Activated CD8-positive, alpha-beta memory T cell treated with anti-CD3 and anti-CD28 coated beads, Interleukin-2, amount 50 U/mL, for 48 hours (primary cell): Measurements from ENCODE around the gene CITED4.
"Not testable (repeated sequence)": the region's sequence is repeated elsewhere in the genome, so short reads cannot be mapped to it uniquely, and the experiment has no call there.

Source experiments
- DNase-seq: peaks from one replicate; pipeline ENCODE4 v3.0.0-alpha.2; 2020

CITED4 gene, protein sequence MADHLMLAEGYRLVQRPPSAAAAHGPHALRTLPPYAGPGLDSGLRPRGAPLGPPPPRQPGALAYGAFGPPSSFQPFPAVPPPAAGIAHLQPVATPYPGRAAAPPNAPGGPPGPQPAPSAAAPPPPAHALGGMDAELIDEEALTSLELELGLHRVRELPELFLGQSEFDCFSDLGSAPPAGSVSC

GRCh38 chr1:40862008-40862863 is at the start of gene CITED4:
TSS of gene CITED4 (minus strand) at chr1:40862363. CDS start at chr1:40862127, 236 bp downstream.
- DNase-seq, result peak; percentile 95

DNA sequence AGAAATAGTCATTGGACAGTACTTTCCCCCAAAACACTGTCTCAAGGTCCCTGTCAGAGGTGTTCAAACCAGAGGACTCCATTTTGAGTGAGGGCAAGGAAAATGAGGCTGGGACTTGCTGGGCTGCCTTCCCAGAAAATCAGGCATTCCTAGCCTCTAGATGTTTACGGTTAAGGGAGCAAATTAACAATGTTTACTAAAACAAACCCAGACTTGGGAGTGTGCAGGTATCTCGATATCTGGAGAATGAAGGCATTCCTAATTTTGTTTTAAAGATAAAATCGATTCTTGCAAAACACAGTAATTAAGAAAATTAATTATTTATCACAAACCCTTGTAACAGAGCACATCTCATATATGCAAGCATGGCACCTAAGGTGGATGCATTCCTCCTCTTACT is 48.9 kb upstream of the CITED4 start:
- DNase-seq, result no peak

DNA sequence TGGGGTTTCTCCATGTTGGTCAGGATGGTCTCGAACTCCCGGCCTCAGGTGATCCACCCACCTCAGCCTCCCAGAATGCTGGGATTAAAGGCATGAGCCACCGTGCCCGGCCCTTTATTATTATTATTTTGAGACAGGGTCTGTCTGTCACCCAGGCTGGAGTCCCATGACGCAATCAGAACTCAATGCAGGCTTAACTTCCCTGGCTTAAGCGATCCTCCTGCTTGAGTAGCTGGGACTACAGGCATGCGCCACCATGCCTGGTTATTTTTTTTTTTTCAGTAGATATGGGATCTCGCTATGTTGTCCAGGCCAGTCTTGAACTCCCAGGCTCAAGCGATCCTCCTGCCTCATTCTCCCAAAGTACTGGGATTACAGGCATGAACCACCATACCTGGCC is 47.1 kb upstream of the CITED4 start:
- DNase-seq, result no peak

- DNase-seq, result no peak
Measured at GRCh38 chr1:40908350-40908749, 46.2 kb upstream of the CITED4 start.

GRCh38 chr1:40907899-40908298 is 45.7 kb upstream of the CITED4 start:
- DNase-seq, result no peak

DNA sequence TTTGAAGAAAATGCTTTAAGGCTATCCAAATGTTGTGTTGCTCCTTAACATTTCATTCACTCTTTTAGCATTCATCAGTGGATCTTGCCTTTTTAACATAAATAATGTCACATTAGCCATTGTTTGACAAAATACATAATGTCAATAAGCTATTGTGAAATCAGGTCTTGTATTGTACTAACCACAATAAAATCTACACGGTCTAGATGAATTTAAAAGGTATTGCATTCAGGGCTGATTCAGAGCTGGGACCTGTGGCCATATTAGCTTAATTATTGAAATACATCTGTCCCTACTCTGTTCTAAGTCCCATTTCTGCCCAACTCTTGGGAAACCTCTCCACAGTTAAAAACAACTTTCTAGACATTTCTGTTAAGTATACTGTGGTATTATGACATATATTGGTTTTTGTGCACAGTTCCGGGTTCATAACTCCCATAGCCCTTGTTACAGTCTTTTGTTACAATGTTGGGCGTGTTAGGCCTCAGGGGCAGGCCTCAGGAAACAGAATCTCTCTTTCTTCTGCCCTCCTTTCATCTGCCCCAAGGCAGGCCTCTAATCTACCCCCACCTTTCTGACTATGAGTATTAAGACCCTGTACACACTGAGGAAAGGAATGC is 44.7 kb upstream of the CITED4 start:
- no peak for DNase-seq

DNA sequence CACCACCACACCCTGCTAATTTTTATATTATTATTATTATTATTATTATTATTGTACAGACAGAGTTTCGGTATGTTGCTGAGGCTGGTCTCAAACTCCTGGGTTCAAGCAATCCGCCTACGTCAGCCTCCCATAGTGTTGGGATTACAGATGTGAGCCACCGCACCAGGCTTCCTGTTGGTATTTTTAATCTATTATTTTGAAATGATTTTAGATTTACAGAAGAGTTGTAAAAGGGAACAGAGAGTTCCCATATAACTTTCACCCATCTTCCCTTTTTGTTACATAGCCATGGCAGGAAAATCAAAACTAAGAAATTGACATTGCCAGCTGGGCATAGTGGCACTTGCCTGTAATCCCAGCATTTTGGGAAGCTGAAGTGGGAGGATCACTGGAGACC is 42.9 kb upstream of the CITED4 start:
- DNase-seq, result no peak

DNA sequence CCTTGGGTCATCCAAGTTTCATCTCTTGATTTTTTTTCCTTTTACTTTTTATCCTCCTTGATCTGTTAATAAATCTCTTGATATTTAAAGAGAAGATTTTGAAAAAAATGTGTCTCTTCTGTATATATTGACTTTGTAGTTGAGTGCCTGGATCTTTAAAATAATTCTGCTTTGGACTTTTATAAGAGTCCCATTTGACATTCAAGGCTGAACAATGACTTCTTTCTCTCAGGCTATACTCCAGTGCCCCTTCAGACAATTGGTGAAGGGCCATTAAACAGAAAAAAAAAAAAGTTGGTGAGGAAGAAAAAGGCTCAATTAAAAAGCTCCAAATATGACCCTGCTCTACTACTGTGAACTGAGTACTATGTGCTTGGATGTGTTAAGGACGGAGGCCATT is 40.9 kb upstream of the CITED4 start:
- no peak for DNase-seq

DNA sequence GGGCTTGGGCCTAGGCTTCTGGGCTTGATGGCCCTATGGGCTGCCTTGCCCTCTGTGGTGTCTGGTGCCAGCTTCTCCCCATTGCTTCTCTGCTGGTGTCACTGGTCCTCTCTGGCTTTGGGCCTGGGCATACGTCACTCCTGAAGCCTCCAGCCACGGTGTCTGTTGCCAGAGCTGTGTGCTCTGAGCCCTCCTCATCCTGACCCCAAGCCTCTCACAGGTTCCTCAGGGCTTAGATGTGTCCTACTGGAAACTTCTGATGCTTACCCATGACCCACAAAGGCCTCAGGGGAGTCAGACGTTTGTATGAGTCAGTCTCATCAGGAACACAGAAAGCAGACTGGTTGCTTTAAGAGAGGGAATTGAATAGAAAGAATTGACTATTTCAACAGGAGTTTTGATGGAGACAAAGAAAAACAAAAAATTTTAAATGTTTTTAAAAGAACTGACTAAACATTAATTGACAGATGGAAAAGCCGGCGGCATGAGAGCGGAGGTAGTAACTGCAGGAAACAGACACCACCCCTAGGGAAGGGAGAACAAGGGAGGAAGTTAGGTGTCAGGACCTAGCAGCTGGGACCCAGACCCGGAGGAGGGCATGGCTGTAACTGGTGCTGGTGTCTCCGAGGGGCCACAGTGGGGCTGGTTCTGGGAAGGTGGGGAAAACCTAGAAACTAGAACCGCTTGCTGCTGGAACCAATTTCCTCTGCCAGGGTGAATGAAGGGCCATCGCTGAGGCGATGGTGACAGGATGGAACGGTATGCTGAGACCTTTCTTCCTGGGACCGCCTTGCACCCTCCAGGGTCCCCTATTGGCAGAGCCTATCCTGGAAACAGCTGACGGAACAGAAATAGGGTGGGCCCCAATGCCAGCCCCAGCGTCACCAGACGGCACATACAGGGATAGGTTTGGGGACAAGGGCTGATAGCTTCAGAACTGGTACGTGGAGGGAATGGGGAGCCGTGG is 40.0 kb upstream of the CITED4 start:
- no peak for DNase-seq

GRCh38 chr1:40899230-40899870 is 37.2 kb upstream of the CITED4 start:
- no peak for DNase-seq

- no peak for DNase-seq
Measured at GRCh38 chr1:40898431-40898901, 36.3 kb upstream of the CITED4 start.

- no peak for DNase-seq
Measured at GRCh38 chr1:40897513-40897912, 35.4 kb upstream of the CITED4 start.

DNA sequence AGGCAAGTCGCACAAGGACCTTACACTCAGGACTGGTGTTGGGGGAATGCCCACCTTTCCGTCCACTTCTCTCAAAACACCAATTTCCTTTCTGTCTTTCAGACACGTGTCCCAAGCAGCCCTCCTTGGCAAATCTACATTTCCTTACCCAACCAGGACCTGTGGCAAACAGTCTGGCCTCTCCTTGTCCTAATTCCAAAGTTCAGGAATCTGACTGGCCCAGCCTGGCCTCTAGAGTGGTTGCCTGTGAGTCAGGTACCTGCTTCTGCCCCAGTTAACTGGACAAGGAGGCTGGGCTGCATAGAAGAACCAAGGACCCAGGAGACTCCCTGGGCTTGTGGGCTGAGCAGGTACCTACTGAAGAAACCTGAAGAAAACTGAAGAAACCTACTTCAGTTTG is 34.3 kb upstream of the CITED4 start:
- DNase-seq, result no peak

DNA sequence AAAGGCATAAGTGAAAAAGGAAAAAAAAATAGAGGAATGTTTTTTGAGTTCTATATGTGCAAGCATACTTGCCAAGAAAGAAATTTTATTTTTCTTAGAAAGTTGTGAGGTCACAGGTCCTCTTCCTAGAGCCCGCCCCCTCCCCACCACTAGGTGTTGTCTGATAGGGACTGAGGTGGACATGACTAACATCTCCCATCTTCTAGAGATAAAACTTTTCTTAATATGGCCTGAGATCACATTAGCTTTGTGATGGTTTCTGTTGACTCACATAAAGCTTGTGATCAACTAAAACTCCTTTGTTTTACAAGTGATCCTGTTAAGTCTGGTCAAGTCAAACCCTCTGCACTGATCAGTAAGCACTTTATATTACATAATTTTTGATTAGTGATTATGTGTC is 33.4 kb upstream of the CITED4 start:
- DNase-seq, result no peak

DNA sequence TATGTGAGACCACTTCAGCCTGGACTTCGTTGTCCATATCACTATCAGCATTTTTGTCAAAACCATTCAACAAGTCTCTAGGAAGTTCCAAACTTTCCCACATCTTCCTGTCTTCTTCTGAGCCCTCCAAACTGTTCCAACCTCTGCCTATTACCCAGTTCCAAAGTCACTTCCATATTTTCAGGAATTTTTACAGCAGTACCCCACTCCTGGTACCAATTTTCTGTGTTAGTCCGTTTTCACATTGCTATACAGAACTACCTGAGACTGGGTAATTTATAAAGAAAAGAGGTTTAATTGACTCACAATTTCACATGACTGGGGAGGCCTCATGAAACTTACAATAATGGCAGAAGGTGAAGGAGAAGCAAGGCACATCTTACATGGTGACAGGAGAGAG is 32.7 kb upstream of the CITED4 start:
- DNase-seq, result not testable (repeated sequence)

GRCh38 chr1:40894455-40894854 is 32.3 kb upstream of the CITED4 start:
- no peak for DNase-seq

- DNase-seq, result no peak
Measured at GRCh38 chr1:40893946-40894345, 31.8 kb upstream of the CITED4 start.

DNA sequence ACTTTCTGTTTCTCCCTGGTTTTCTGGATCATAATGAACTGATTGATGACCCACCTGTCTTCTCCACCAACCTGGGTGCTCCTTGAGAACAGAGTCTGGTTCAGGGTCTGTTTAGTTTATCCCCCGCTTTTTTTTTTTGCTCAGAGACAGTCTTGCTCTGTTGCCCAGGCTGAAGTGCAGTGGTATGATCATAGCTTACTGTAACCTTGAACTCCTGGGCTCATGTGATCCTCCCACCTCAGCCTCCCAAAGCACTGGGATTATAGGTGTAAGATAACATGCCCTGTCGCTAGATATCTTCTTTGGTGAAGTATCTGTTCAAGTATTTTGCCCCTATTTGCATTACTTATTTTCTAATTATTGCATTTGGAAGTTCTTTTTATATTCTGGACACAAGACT is 30.2 kb upstream of the CITED4 start:
- DNase-seq, result no peak

- DNase-seq, result no peak
Measured at GRCh38 chr1:40890771-40891170, 28.6 kb upstream of the CITED4 start.

DNA sequence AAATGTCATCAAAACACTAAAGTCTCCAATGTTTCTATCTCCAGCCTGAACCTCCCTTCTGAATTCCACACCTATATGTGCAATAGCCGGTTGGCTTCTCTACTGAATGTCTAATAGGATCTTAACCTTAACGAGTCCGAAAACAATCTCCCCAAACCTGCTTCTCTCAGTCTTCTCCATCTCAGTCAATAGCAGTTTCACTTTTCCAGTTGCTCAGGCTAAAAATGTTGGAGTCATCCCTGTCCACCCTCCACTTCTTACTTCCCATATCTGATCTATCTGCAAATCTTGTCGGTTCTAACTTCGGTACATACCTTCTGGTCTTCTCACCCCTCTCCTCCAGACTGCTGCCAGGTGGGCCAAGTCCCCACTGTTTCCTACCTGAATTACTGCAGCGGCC is 25.5 kb upstream of the CITED4 start:
- no peak for DNase-seq

DNA sequence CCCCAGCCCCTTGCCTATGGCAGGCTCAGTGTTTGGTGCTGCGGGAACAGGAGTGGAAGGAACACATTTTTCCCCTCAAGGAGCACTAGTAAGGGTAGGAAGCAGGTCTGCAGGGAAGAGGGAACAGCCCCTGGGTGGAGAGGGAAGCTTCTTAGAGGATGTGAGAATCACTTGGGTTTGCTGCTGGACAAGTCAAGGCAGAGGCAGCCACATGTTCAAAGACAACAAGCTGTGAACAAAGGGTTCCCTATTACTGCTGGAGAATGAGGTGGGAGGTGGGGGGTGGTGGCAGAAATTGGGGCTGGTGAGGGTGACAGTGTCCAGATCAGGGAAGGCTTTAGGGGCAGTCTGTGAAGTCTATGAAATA is 24.8 kb upstream of the CITED4 start:
- DNase-seq, result no peak

GRCh38 chr1:40886318-40887011 is 24.3 kb upstream of the CITED4 start:
- no peak for DNase-seq
